Hepatic stellate cell (primary cell): ENCODE data around the gene BTG2.
"Not testable (repeated sequence)": the region's sequence is repeated elsewhere in the genome, so short reads cannot be mapped to it uniquely, and the experiment has no call there.

Source experiments
- DNase-seq: peaks from one replicate; pipeline ENCODE4 v3.0.0; 2011; ENCODE audit warnings: low spot score

The BTG2 gene

GRCh38 chr1:203295796-203296195 is 9.5 kb upstream of the BTG2 start:
- no peak for DNase-seq

GRCh38 chr1:203296460-203297073 is 8.8 kb upstream of the BTG2 start:
- DNase-seq = peak; percentile 27

DNA sequence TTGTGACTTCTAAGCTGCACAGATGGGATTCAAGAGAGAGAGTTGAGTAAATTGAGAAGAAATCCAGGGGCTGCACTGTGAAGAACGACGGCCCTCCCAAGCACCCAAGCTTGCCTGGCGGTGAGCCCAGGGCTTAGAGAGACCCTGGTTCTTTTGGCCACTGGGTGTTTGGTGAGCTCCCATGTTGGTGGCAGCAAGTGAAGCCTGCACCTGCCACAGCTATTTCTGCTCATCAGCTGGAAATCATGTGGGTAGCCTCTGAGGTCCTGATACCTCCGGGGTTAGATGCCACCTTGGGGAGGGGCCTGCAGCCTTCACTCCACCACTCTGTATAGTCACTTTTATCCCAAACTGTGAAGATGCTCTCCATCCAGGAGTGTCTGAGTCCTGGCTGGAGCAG is 6.2 kb upstream of the BTG2 start:
- DNase-seq = no peak

GRCh38 chr1:203299719-203300429 is 5.4 kb upstream of the BTG2 start:
- DNase-seq = not testable (repeated sequence)

GRCh38 chr1:203300441-203301330 is 4.6 kb upstream of the BTG2 start:
- DNase-seq = no peak

DNA sequence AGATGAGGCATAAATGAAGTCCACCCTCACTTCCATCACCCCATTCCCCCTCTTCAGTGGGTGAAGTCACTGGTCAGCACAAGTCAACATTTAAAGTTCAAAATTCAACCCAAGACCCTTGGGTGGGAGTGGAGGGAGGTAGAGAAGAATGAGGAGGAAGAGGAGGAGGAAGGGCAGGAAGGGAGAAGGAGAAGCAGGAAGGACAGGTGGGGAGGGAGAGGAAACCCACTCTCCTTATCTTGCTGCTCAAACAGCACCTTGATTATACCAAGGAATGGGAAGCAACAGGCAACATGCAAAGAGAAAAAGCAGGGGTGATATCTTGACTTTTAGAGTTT is 4.0 kb upstream of the BTG2 start:
- no peak for DNase-seq

GRCh38 chr1:203302456-203302855 is 2.9 kb upstream of the BTG2 start:
- no peak for DNase-seq

DNA sequence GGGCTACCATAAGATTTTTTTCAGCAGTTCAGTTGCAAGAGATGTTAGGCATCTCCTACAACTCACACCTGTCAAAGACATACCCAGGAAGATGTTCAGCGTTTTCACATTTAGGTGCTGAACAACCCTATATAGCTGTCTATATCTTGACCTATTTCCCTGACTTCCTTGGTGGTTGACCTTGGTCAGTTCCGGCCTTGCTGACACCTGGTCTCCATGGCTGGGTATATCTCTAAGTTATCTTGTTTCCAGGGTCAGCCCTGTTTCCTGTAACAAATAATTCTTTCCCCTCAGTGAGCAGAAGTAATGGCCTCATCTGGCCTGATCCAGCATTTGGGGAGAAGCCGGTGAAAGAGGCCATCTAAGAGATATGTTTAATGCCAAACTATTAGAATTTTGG is 2.4 kb upstream of the BTG2 start:
- no peak for DNase-seq

GRCh38 chr1:203304391-203304918 is 864 bp upstream of the BTG2 start:
- no peak for DNase-seq

GRCh38 chr1:203305809-203306088 is 430 bp downstream of the BTG2 start:
- peak; percentile 40 for DNase-seq

- DNase-seq = peak; percentile 76
Observed at GRCh38 chr1:203306089-203306964, 1.0 kb downstream of the BTG2 start.

GRCh38 chr1:203306965-203307541 is 1.7 kb downstream of the BTG2 start:
- no peak for DNase-seq

- DNase-seq = no peak
Observed at GRCh38 chr1:203307641-203308126, 2.4 kb downstream of the BTG2 start.

DNA sequence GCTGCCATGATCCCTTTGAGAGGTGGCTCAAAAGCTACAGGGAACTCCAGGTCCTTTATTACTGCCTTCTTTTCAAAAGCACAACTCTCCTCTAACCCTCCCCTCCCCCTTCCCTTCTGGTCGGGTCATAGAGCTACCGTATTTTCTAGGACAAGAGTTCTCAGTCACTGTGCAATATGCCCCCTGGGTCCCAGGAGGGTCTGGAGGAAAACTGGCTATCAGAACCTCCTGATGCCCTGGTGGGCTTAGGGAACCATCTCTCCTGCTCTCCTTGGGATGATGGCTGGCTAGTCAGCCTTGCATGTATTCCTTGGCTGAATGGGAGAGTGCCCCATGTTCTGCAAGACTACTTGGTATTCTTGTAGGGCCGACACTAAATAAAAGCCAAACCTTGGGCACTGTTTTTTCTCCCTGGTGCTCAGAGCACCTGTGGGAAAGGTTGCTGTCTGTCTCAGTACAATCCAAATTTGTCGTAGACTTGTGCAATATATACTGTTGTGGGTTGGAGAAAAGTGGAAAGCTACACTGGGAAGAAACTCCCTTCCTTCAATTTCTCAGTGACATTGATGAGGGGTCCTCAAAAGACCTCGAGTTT is 3.1 kb downstream of the BTG2 start:
- no peak for DNase-seq

DNA sequence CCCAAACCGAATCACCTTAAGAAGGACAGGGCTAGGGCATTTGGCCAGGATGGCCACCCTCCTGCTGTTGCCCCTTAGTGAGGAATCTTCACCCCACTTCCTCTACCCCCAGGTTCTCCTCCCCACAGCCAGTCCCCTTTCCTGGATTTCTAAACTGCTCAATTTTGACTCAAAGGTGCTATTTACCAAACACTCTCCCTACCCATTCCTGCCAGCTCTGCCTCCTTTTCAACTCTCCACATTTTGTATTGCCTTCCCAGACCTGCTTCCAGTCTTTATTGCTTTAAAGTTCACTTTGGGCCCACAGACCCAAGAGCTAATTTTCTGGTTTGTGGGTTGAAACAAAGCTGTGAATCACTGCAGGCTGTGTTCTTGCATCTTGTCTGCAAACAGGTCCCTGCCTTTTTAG is 3.6 kb downstream of the BTG2 start:
- no peak for DNase-seq

DNA sequence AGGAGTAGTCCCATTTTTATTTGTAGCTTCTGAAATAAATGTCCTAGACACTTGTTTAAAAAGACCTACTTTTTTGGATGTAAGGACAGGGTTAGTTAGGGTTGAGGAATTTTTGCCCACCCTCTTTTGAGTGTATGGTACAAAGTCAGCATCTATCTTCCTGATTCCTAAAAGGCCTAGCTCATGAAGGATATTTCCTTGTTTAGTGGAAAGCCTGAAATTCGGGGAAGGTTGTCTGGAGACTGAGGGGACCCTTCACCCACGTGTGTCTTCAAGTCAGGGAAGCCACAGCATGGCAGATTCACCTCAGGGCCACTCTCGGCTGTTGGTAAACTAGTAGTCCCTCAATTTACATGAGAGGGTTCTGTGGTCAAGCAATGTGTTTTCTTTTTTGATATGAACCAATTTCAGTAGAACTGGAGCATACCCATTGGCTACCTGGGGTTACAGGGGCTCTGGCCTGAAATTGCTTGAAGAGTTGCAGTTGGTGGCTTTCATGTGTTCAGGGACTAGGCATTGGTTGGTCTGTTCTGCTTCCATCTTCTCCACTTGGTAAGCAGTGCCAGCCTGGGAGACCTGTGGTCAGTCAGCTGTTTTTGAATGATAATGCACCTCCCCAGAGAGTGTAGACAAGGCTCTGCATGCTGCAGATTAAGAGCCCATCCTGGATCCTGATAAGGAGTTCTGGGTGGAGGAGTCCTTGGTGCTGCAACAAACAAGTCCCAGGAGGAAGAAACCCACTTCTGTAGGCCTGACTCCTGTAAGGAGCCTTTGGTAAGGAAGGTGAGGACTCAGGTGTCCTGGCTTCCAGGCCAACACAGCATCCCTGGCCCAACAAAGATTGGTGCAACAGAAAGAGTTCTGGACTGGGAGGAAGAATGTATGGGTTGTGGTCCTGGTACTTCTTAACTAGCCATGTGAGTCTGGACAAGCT is 6.3 kb downstream of the BTG2 start:
- no peak for DNase-seq

DNA sequence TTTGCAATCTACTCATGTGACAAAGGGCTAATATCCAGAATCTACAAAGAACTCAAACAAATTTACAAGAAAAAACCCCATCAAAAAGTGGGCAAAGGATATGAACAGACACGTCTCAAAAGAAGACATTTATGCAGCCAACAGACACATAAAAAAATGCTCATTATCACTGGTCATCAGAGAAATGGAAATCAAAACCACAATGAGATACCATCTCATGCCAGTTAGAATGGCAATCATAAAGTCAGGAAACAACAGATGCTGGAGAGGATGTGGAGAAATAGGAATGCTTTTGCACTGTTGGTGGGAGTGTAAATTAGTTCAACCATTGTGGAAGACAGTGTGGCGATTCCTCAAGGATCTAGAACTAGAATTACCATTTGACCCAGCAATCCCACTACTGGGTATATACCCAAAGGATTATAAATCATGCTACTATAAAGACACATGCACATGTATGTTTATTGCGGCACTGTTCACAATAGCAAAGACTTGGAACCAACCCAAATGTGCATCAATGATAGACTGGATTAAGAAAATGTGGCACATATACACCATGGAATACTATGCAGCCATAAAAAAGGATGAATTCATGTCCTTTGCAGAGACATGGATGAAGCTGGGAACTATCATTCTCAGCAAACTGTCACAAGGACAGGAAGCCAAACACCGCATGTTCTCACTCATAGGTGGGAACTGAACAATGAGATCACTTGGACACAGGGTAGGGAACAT is 8.9 kb downstream of the BTG2 start:
- not testable (repeated sequence) for DNase-seq

- DNase-seq = no peak
Observed at GRCh38 chr1:203316626-203317093, 11.3 kb downstream of the BTG2 start.
